WTC11 (cell line): ENCODE data around the gene SPINK8. TPM values are rescaled to one million over a fixed set of nuclear protein-coding genes. Genes with fewer than 3 reads are reported as not detected.
"Not testable (repeated sequence)": the region's sequence is repeated elsewhere in the genome, so short reads cannot be mapped to it uniquely, and the experiment has no call there.

Experiments
- ATAC-seq: fragments of 200-7000 bp; cut with Tn5 transposase; 2 replicates; pipeline ENCODE4 v1.10.0; 2021; ENCODE audit warnings: mild to moderate bottlenecking, moderate library complexity
- Bru-seq: library from RNA; stranded (reverse); fragments of 400-500 nt; gene quantifications from one replicate; lab custom pipeline; 2021; lab: Mats Ljungman, UMichigan
- CTCF ChIA-PET: fragments of 300-600 bp; sonication (Branson Sonifier 250); formaldehyde crosslinking; loops from one replicate; lab custom pipeline; 2021; ENCODE audit warnings: antibody characterized with exemption; lab: Charles Lee
- POLR2A ChIA-PET: fragments of 350-600 bp; sonication (Branson Sonifier 250); formaldehyde crosslinking; loops from one replicate; lab custom pipeline; 2021; ENCODE audit warnings: antibody characterized with exemption; lab: Charles Lee
- DNase-seq: peaks from one replicate; pipeline ENCODE4 v3.0.0; 2021; ENCODE audit warnings: low spot score
- H3K27ac Mint-ChIP-seq: 2 replicates; pipeline ENCODE4 v1.8.0; 2021; ENCODE audit warnings: mixed read lengths
- H3K27me3 Mint-ChIP-seq: 2 replicates; pipeline ENCODE4 v1.8.0; 2021; ENCODE audit warnings: low read depth, mild to moderate bottlenecking, moderate library complexity, mixed read lengths
- H3K36me3 Mint-ChIP-seq: 2 replicates; pipeline ENCODE4 v1.8.0; 2021; ENCODE audit warnings: mixed read lengths
- H3K4me1 Mint-ChIP-seq: 2 replicates; pipeline ENCODE4 v1.8.0; 2022; ENCODE audit warnings: mixed read lengths
- H3K4me3 Mint-ChIP-seq: 2 replicates; pipeline ENCODE4 v1.8.0; 2021; ENCODE audit warnings: mild to moderate bottlenecking, moderate library complexity, mixed read lengths
- H3K9me3 Mint-ChIP-seq: 2 replicates; pipeline ENCODE4 v1.8.0; 2021; ENCODE audit warnings: mixed read lengths
- ETV6 ChIP-seq: sonication (generic); formaldehyde crosslinking; IDR thresholded peaks from 2 replicates; pipeline ENCODE4 v1.8.1; 2022; ENCODE audit warnings: mild to moderate bottlenecking, missing genetic modification reagents
- GTF2I ChIP-seq: fragments of 250-450 bp; sonication (Bioruptor Pico); conservative IDR thresholded peaks from 2 replicates; pipeline ENCODE4 v1.4.0; 2021; ENCODE audit warnings: mild to moderate bottlenecking
- PRRX2 ChIP-seq: fragments of 250-450 bp; sonication (Bioruptor Pico); IDR thresholded peaks from 2 replicates; pipeline ENCODE4 v1.8.0; 2021; ENCODE audit warnings: mild to moderate bottlenecking
- SP1 ChIP-seq: sonication (generic); formaldehyde crosslinking; conservative IDR thresholded peaks from 2 replicates; pipeline ENCODE4 v1.8.1; 2022; ENCODE audit warnings: missing genetic modification reagents
- long read RNA-seq, 3 experiments: library from RNA in 1 of 3; library from capped mRNA in 1 of 3; library from polyadenylated mRNA in 1 of 3; unstranded in 2 of 3; stranded (forward) in 1 of 3; transcript quantifications; one replicate each; pipeline ENCODE4 v2.0.0, GENCODE V29; 2021
- total RNA-seq: library from RNA; stranded (reverse); gene quantifications from 3 replicates; pipeline ENCODE4 v1.2.3, GENCODE V29; 2021
- TF ChIP-seq, protein P1 (sequence below): sonication (generic); formaldehyde crosslinking; IDR thresholded peaks from 2 replicates; pipeline ENCODE4 v1.8.0; 2023; ENCODE audit warnings: missing genetic modification reagents, mild to moderate bottlenecking, borderline replicate concordance
- TF ChIP-seq, protein P2 (sequence below): sonication (generic); formaldehyde crosslinking; IDR thresholded peaks from 2 replicates; pipeline ENCODE4 v1.8.1; 2023; ENCODE audit warnings: mild to moderate bottlenecking, missing genetic modification reagents, borderline replicate concordance
- TF ChIP-seq, protein P3 (sequence below): sonication (generic); formaldehyde crosslinking; IDR thresholded peaks from 2 replicates; pipeline ENCODE4 v1.8.0; 2022; ENCODE audit warnings: mild to moderate bottlenecking, missing genetic modification reagents

Gene SPINK8
- total RNA-seq (not detected in 3 replicates), Bru-seq, nascent RNA (percentile 7 among the genes with signal in this experiment)
- long read RNA-seq, experiment 1, partial matches to known transcripts = 0 of 5 reads
- long read RNA-seq, experiment 1, other reads (novel, unspliced or antisense) = 5 of 5 reads
- long read RNA-seq, experiment 2 = 0 reads
- long read RNA-seq, experiment 3, partial matches to known transcripts = 0 of 1 reads
- long read RNA-seq, experiment 3, other reads (novel, unspliced or antisense) = 1 of 1 reads

DNA sequence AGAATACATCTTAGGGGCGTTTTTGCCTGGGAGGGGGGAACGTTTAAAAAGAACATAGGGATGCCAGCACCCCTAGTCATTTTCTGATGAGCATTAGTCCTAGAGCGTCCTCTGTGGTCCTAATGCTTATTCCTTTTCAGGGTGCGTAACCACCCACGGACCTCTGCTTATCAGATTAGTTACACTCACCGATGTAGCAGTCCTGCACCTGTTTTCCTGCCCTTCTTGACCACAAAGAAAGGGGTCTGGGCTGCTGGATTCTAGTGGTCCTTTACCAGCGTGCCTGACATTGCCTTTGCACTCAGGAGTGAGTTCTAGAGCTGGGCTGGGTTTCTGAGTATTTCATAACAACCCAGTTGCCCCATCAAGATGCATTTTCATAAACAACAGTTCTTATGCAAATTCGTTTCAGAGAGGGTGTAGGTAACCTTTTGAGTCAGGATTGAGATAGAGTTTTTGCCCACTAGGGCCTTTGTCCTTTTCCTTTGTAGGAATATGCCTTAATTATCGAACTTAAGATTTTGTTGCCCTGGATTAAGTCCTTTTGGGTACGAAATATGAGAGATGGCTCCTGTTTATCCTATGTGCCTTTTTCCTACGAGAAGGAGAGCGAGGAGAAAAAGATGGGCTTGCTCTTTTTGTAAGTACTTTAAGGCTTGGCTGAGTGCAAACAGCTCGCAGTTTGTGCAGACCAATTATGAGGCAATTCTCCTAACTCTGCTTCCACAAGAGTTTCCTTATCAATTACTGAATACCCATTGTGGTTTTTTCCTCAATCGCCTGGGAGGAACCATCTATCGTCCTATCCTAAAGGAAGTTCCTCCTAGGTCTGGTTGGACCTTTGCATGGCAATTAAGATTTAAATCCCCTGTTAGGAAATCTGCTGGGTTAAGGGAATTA is at the start of gene SPINK8:
TSS of gene SPINK8 (minus strand) at position 316 of the 900 bp plus-strand sequence. CDS start 5,320 bp downstream, outside the sequence.
- H3K27ac Mint-ChIP-seq, H3K36me3 Mint-ChIP-seq, ATAC-seq, CTCF ChIA-PET, H3K4me1 Mint-ChIP-seq, H3K9me3 Mint-ChIP-seq, H3K4me3 Mint-ChIP-seq, DNase-seq: not testable (repeated sequence)
- POLR2A ChIA-PET = interaction anchor here (0.5 kb wide), 1 partner anchor 366 kb away, joined by 3 read pairs; no protein-coding TSS in a partner anchor
- peaks cover 15% of the 10 kb centered on the region for H3K27me3 Mint-ChIP-seq

DNA sequence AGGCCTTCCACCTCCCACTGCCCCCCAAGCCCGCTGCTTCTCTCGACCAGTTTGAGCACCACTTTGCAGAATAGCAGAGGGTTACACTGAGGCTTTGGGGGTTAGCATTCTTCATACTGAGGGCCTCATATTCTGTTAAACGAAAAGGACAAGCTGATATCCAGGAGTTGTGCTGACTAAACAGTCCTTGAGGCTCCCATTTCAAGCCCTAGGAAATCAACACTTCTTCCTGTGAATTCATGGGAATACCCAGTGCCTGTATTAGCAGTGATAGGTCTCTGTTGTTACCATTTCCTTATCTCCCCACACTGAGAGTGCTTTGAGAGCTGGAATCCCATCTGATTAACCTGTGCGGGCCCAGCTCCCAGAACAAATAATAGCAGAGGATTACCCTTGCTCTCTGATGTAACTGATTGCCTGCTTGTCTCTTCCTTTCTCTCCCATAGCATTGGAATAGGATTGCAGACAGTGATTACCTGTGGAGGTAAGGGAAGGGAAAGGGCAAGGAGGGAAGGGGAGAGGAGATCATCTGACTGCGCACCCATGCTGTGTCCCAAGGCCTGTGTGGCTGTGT is 39.5 kb upstream of the SPINK8 start:
- Mint-ChIP-seq H3K36me3 (no peaks in the 10 kb centered on the region; the same call in 1 of the 2 replicates), H3K4me1 (peaks cover 16% of the 10 kb centered on the region), H3K4me3 (no peak overlapping the region), H3K27me3 (no peaks in the 10 kb centered on the region; the same call in 1 of the 2 replicates)
- DNase-seq (no peak), ATAC-seq (no peak)
- CTCF ChIA-PET = interaction anchor here (0.9 to 2.8 kb wide), 5 partner anchors 28 to 185 kb away, joined by 3 to 12 read pairs (median 7); no protein-coding TSS in a partner anchor
- POLR2A ChIA-PET = interaction anchor here (1.0 kb wide), 1 partner anchor 63 kb away, joined by 3 read pairs; no protein-coding TSS in a partner anchor
- TF ChIP-seq GTF2I (CRISPR knock-in tag) = no peak
- TF ChIP-seq, protein P1, sequence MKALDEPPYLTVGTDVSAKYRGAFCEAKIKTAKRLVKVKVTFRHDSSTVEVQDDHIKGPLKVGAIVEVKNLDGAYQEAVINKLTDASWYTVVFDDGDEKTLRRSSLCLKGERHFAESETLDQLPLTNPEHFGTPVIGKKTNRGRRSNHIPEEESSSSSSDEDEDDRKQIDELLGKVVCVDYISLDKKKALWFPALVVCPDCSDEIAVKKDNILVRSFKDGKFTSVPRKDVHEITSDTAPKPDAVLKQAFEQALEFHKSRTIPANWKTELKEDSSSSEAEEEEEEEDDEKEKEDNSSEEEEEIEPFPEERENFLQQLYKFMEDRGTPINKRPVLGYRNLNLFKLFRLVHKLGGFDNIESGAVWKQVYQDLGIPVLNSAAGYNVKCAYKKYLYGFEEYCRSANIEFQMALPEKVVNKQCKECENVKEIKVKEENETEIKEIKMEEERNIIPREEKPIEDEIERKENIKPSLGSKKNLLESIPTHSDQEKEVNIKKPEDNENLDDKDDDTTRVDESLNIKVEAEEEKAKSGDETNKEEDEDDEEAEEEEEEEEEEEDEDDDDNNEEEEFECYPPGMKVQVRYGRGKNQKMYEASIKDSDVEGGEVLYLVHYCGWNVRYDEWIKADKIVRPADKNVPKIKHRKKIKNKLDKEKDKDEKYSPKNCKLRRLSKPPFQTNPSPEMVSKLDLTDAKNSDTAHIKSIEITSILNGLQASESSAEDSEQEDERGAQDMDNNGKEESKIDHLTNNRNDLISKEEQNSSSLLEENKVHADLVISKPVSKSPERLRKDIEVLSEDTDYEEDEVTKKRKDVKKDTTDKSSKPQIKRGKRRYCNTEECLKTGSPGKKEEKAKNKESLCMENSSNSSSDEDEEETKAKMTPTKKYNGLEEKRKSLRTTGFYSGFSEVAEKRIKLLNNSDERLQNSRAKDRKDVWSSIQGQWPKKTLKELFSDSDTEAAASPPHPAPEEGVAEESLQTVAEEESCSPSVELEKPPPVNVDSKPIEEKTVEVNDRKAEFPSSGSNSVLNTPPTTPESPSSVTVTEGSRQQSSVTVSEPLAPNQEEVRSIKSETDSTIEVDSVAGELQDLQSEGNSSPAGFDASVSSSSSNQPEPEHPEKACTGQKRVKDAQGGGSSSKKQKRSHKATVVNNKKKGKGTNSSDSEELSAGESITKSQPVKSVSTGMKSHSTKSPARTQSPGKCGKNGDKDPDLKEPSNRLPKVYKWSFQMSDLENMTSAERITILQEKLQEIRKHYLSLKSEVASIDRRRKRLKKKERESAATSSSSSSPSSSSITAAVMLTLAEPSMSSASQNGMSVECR (CRISPR knock-in tag) = no peak
- TF ChIP-seq, all 79 proteins: peak for 0
- peak overlapping the region; percentile 2; the same call in 1 of the 2 replicates for H3K27ac Mint-ChIP-seq
- no peaks in the 10 kb centered on the region for H3K9me3 Mint-ChIP-seq

DNA sequence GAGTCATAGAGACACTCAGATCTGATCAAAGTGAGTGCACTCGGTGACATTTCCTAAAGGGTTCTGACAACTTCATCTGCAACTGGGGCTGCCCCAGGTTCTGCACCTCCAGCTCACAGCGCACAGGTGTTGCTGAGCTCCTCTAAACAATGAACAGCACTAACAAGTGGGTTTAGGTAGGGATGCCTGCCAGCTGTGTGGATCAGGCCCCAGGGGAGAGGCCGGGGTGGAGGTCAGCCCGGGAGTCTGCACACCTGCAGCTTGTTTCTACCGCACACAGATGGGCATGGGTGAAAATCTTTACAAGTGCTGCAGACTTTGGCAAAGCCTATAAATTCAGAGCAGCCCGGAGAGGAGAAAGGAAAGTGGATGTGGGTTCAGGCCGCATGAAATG is 38.9 kb upstream of the SPINK8 start:
- POLR2A ChIA-PET = no interaction called here
- no peak overlapping the region for H3K27ac Mint-ChIP-seq
- no peaks in the 10 kb centered on the region; the same call in 1 of the 2 replicates for H3K27me3 Mint-ChIP-seq
- TF ChIP-seq, protein P2, sequence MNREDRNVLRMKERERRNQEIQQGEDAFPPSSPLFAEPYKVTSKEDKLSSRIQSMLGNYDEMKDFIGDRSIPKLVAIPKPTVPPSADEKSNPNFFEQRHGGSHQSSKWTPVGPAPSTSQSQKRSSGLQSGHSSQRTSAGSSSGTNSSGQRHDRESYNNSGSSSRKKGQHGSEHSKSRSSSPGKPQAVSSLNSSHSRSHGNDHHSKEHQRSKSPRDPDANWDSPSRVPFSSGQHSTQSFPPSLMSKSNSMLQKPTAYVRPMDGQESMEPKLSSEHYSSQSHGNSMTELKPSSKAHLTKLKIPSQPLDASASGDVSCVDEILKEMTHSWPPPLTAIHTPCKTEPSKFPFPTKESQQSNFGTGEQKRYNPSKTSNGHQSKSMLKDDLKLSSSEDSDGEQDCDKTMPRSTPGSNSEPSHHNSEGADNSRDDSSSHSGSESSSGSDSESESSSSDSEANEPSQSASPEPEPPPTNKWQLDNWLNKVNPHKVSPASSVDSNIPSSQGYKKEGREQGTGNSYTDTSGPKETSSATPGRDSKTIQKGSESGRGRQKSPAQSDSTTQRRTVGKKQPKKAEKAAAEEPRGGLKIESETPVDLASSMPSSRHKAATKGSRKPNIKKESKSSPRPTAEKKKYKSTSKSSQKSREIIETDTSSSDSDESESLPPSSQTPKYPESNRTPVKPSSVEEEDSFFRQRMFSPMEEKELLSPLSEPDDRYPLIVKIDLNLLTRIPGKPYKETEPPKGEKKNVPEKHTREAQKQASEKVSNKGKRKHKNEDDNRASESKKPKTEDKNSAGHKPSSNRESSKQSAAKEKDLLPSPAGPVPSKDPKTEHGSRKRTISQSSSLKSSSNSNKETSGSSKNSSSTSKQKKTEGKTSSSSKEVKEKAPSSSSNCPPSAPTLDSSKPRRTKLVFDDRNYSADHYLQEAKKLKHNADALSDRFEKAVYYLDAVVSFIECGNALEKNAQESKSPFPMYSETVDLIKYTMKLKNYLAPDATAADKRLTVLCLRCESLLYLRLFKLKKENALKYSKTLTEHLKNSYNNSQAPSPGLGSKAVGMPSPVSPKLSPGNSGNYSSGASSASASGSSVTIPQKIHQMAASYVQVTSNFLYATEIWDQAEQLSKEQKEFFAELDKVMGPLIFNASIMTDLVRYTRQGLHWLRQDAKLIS = no peak
- TF ChIP-seq, protein P3, sequence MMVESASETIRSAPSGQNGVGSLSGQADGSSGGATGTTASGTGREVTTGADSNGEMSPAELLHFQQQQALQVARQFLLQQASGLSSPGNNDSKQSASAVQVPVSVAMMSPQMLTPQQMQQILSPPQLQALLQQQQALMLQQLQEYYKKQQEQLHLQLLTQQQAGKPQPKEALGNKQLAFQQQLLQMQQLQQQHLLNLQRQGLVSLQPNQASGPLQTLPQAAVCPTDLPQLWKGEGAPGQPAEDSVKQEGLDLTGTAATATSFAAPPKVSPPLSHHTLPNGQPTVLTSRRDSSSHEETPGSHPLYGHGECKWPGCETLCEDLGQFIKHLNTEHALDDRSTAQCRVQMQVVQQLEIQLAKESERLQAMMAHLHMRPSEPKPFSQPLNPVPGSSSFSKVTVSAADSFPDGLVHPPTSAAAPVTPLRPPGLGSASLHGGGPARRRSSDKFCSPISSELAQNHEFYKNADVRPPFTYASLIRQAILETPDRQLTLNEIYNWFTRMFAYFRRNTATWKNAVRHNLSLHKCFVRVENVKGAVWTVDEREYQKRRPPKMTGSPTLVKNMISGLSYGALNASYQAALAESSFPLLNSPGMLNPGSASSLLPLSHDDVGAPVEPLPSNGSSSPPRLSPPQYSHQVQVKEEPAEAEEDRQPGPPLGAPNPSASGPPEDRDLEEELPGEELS (CRISPR knock-in tag) = no peak
- TF ChIP-seq, protein P1 (CRISPR knock-in tag) = no peak
- TF ChIP-seq SP1 (CRISPR knock-in tag) = no peak
- no peak for TF ChIP-seq ETV6 (CRISPR knock-in tag)
- no peak for TF ChIP-seq PRRX2 (CRISPR knock-in tag)
- TF ChIP-seq, all 79 proteins: peak for 0
- ATAC-seq (no peak), DNase-seq (no peak)
- H3K36me3 Mint-ChIP-seq = no peaks in the 10 kb centered on the region; the same call in 1 of the 2 replicates
- H3K4me3 Mint-ChIP-seq = no peak overlapping the region
- H3K4me1 Mint-ChIP-seq = peaks cover 16% of the 10 kb centered on the region
- no peaks in the 10 kb centered on the region for H3K9me3 Mint-ChIP-seq
- CTCF ChIA-PET = interaction anchor here (1.0 to 2.8 kb wide), 4 partner anchors 28 to 185 kb away, joined by 3 to 12 read pairs (median 6); no protein-coding TSS in a partner anchor
